Measurements from ENCODE around the gene MYO3B.

The MYO3B gene

DNA sequence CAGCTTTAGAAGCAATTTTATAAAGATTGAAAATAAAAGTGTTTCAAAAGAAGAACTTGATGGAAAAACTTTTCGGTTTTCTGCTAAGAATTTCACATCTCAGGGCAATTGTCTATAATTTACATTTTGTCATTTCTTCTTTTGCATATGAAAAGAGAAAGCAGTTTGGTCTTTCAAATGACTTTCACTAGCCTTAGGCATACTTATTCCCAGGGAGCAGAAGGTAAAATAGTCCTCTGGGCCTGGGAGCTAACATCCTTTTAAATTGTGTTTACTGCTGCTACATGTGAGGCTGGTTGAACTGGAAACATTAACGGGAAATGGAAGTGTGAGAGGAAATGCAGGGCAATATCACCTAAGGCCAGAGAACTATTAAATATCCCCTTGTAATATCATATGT lies 37.1 kb downstream of the MYO3B start:
- ChIA-PET CTCF (no interaction called here), POLR2A (no interaction called here)
- no peak for DNase-seq (ENCODE audit: extremely low spot score)
- no peak for TF ChIP-seq ARNT (IDR thresholded peaks at IDR 0.05)
- TF ChIP-seq L3MBTL2 (conservative IDR thresholded peaks at IDR 0.05): no peak
- no peak for TF ChIP-seq FOXM1 (IDR thresholded peaks at IDR 0.05; ENCODE audit: borderline replicate concordance)
- no peak for TF ChIP-seq CTBP1 (IDR thresholded peaks at IDR 0.05; ENCODE audit: borderline replicate concordance)
- no peak for TF ChIP-seq FOXA1 (IDR thresholded peaks at IDR 0.05)
- no peak for TF ChIP-seq FOXK2 (IDR thresholded peaks at IDR 0.05)
- TF ChIP-seq SP1 (IDR thresholded peaks at IDR 0.05): no peak
- TF ChIP-seq HDGF (IDR thresholded peaks at IDR 0.05; ENCODE audit: borderline replicate concordance): no peak
- TF ChIP-seq, protein P1, sequence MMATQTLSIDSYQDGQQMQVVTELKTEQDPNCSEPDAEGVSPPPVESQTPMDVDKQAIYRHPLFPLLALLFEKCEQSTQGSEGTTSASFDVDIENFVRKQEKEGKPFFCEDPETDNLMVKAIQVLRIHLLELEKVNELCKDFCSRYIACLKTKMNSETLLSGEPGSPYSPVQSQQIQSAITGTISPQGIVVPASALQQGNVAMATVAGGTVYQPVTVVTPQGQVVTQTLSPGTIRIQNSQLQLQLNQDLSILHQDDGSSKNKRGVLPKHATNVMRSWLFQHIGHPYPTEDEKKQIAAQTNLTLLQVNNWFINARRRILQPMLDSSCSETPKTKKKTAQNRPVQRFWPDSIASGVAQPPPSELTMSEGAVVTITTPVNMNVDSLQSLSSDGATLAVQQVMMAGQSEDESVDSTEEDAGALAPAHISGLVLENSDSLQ (IDR thresholded peaks at IDR 0.05): no peak
- no peak for TF ChIP-seq NFRKB (IDR thresholded peaks at IDR 0.05)
- TF ChIP-seq TARDBP (IDR thresholded peaks at IDR 0.05): no peak
- TF ChIP-seq ZNF384 (IDR thresholded peaks at IDR 0.05): no peak
- TF ChIP-seq LEF1 (IDR thresholded peaks at IDR 0.05; ENCODE audit: borderline replicate concordance): no peak
- TF ChIP-seq SUZ12 (IDR thresholded peaks at IDR 0.05): no peak
- TF ChIP-seq ELF4 (IDR thresholded peaks at IDR 0.05): no peak
- TF ChIP-seq BHLHE40 (IDR thresholded peaks at IDR 0.05; ENCODE audit: borderline replicate concordance): no peak

DNA sequence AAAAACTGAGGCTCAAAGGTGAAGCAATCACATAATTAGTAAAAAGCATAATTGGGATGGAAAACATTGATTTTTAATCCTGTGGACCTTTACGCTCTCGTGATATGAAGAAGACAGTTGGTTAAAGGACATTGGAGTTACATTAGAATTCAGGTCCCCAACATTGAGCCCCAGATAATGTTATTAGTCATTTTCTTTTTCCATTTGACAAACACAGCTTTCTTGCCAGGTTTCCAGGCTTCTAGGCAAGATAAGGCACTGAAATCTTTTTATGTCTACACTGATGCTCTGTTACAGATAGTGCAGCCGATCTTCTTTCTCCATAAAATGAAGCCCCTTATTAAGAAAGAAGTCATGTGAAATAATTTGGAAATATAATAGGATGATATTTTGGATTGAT lies 38.5 kb downstream of the MYO3B start:
- DNase-seq (ENCODE audit: extremely low spot score): no peak
- POLR2A ChIA-PET: no interaction called here
- CTCF ChIA-PET: no interaction called here
- TF ChIP-seq TARDBP (IDR thresholded peaks at IDR 0.05) (no peak), ELF4 (IDR thresholded peaks at IDR 0.05) (no peak), FOXK2 (IDR thresholded peaks at IDR 0.05) (no peak), CTBP1 (IDR thresholded peaks at IDR 0.05; ENCODE audit: borderline replicate concordance) (no peak), LEF1 (IDR thresholded peaks at IDR 0.05; ENCODE audit: borderline replicate concordance) (no peak), SP1 (IDR thresholded peaks at IDR 0.05) (no peak), ZNF384 (IDR thresholded peaks at IDR 0.05) (no peak), SUZ12 (IDR thresholded peaks at IDR 0.05) (no peak), FOXA1 (IDR thresholded peaks at IDR 0.05) (no peak), ARNT (IDR thresholded peaks at IDR 0.05) (no peak), L3MBTL2 (conservative IDR thresholded peaks at IDR 0.05) (no peak), BHLHE40 (IDR thresholded peaks at IDR 0.05; ENCODE audit: borderline replicate concordance) (no peak), NFRKB (IDR thresholded peaks at IDR 0.05) (no peak), FOXM1 (IDR thresholded peaks at IDR 0.05; ENCODE audit: borderline replicate concordance) (no peak), HDGF (IDR thresholded peaks at IDR 0.05; ENCODE audit: borderline replicate concordance) (no peak)
- TF ChIP-seq, protein P1 (IDR thresholded peaks at IDR 0.05): no peak

DNA sequence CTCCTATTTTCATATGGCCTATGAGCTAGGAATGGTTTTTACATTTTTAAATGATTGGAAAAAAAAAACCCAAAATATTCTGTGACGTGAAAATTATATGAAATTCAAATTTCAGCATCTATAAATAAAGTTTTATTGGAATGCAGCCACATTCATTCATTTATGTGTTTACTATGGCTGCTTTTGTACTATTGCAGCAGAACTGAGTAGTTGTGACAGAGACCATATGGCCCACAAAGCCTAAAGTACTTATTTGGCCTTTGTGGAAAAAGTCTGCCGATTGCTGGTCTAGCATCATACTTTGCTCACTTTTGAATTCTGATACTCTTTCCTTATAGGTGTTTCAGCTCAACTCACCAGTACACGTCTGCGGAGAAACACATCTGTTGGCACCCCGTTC lies 39.0 kb downstream of the MYO3B start:
- TF ChIP-seq SP1 (IDR thresholded peaks at IDR 0.05) (no peak), LEF1 (IDR thresholded peaks at IDR 0.05; ENCODE audit: borderline replicate concordance) (no peak), HDGF (IDR thresholded peaks at IDR 0.05; ENCODE audit: borderline replicate concordance) (no peak), ELF4 (IDR thresholded peaks at IDR 0.05) (no peak), BHLHE40 (IDR thresholded peaks at IDR 0.05; ENCODE audit: borderline replicate concordance) (no peak), L3MBTL2 (conservative IDR thresholded peaks at IDR 0.05) (no peak), ARNT (IDR thresholded peaks at IDR 0.05) (no peak), FOXK2 (IDR thresholded peaks at IDR 0.05) (no peak)
- POLR2A ChIA-PET: no interaction called here
- CTCF ChIA-PET: no interaction called here
- DNase-seq (ENCODE audit: extremely low spot score): no peak

DNA sequence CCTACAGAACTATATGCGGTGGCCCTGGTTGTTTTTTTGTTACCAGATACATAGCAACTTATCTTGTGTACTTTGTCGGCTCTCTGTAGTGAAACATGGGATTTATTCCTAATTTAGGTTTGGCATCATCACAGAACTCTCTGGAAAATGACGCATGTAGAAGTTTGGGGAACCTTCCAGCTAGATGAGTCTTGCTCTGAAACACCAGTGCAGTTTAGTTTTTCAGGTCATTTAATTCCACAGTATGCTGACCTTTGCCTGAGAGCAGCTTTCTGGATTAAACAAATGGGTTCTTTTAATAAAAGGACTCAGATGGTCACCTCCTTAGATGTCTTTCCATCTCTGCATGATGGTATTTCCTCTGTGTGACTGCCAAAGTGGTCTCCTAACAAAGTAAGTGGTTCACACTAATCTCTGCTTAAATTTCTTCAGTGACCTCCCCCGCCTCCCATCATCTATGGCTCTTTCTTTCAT lies 39.9 kb downstream of the MYO3B start:
- ChIA-PET CTCF (interaction anchor here (0.6 to 0.8 kb wide), 2 partner anchors 18 to 79 kb away, joined by 3 to 4 read pairs; no protein-coding TSS in a partner anchor), POLR2A (no interaction called here)
- TF ChIP-seq SUZ12 (IDR thresholded peaks at IDR 0.05) (no peak), L3MBTL2 (conservative IDR thresholded peaks at IDR 0.05) (no peak), LEF1 (IDR thresholded peaks at IDR 0.05; ENCODE audit: borderline replicate concordance) (no peak), BHLHE40 (IDR thresholded peaks at IDR 0.05; ENCODE audit: borderline replicate concordance) (no peak), FOXA1 (IDR thresholded peaks at IDR 0.05) (no peak), FOXK2 (IDR thresholded peaks at IDR 0.05) (no peak), HDGF (IDR thresholded peaks at IDR 0.05; ENCODE audit: borderline replicate concordance) (no peak), SP1 (IDR thresholded peaks at IDR 0.05) (no peak)
- TF ChIP-seq, protein P1 (IDR thresholded peaks at IDR 0.05): no peak
- DNase-seq (ENCODE audit: extremely low spot score): no peak

DNA sequence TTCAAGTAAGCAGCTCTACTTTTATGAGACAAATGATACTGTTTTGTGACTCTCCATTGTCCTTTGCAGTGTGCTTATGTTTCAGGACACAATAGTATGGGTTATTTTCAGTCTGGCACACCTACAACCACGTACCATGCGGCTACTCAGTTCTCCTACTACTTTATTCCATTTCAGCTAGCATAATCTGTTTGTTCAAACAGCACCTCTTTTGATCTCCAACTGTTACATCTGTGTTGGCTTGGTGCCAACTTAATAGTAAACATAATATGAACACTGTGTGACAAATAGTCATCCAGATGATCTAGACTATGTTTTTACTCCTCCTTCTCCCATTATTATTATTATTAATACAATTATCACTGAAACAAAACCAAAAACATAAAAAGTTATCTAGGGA lies 40.5 kb downstream of the MYO3B start:
- no peak for DNase-seq (ENCODE audit: extremely low spot score)
- no peak for TF ChIP-seq LEF1 (IDR thresholded peaks at IDR 0.05; ENCODE audit: borderline replicate concordance)
- TF ChIP-seq CTBP1 (IDR thresholded peaks at IDR 0.05; ENCODE audit: borderline replicate concordance): no peak
- no peak for TF ChIP-seq ARNT (IDR thresholded peaks at IDR 0.05)
- TF ChIP-seq, protein P1 (IDR thresholded peaks at IDR 0.05): no peak
- TF ChIP-seq SUZ12 (IDR thresholded peaks at IDR 0.05): no peak
- TF ChIP-seq BHLHE40 (IDR thresholded peaks at IDR 0.05; ENCODE audit: borderline replicate concordance): no peak
- no peak for TF ChIP-seq NFRKB (IDR thresholded peaks at IDR 0.05)
- no peak for TF ChIP-seq ELF4 (IDR thresholded peaks at IDR 0.05)
- no peak for TF ChIP-seq FOXM1 (IDR thresholded peaks at IDR 0.05; ENCODE audit: borderline replicate concordance)
- TF ChIP-seq HDGF (IDR thresholded peaks at IDR 0.05; ENCODE audit: borderline replicate concordance): no peak
- TF ChIP-seq FOXA1 (IDR thresholded peaks at IDR 0.05): no peak
- TF ChIP-seq SP1 (IDR thresholded peaks at IDR 0.05): no peak
- no peak for TF ChIP-seq TARDBP (IDR thresholded peaks at IDR 0.05)
- TF ChIP-seq FOXK2 (IDR thresholded peaks at IDR 0.05): no peak
- CTCF ChIA-PET: interaction anchor here (0.8 kb wide), 1 partner anchor 17 kb away, joined by 3 read pairs; no protein-coding TSS in a partner anchor
- POLR2A ChIA-PET: no interaction called here
